NCI-H2107 (cell line): ENCODE data around the gene PTCD1.
"Not testable (repeated sequence)": the region's sequence is repeated elsewhere in the genome, so short reads cannot be mapped to it uniquely, and the experiment has no call there.

Experiments used
- DNase-seq: peaks from one replicate; lab custom pipeline; 2025; lab: John Stamatoyannopoulos, UW

PTCD1 gene

DNA sequence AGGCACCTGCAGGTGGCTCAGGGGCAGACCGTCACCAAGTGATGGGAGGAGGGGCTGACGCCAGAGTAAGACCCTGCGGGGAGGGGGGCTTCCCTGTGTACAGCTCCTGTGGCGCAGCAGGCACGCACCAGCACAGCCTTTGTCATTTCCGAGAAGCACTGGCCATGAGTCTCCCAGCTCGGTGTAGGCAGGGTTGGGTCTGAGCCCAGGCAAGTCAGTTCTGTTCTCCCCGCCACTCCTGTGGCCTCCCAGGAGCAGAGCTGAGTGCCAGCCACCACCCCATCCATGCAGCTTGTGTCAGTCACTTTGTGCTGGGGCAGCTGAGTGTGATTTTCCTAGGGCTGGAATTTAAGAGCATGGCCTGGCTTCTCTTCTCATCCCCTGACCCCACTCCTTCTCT is 13.3 kb upstream of the PTCD1 start:
- no peak for DNase-seq

DNA sequence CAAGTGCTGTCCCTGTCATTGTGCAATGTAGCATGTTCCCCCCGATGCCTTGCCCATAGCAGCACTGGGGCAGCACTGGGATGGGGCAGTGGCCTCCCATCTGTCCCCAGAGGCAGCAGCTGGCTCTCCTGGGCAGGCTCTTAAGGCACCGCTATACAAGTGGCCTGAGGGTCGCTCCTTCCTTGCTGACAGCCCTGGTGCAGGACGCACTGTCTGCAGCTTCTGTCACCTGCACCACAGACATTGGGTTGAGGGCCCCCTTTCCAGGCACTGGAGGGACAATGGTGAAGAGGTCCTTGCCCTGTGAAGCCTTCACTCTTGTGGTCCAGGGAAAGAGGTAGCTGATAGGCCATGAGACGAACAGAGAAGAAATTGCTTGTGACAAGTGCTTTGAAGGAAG is 10.7 kb upstream of the PTCD1 start:
- no peak for DNase-seq

DNA sequence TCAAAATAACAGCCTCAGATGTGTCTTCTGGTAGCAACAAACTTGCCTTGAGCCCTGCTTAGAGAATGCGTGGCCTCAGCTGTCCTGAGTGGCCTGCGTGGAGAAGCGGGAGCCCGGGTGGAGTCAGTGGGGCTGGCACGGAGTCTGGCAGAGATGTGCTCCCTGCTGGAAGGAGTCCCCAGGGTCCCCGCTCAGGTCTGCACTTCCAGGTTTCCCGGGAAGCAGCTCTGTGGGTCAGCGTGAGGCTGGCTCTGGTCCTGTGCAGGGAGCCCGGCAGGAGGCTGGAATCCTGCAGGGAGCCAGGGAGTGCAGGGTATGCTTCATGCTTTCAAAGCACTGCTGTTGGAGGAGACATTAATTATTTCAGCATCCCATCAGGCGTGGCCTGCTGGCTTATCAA is 10.3 kb upstream of the PTCD1 start:
- no peak for DNase-seq

DNA sequence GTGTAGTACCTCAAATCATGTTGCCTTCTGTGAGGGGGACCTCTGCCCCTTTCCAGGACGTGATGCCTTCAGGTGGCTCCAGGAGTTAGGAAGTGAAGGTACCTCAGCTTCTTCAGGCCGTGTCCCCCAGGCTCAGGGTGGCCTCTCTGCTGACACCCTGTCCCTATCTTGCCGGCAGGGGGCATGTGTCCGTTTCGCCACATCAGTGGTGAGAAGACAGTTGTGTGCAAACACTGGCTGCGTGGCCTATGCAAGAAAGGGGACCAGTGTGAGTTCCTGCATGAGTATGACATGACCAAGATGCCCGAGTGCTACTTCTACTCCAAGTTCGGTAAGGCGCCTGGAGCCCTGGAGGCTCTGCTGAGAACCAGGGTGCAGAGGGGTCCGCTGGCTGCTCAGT is 9.3 kb upstream of the PTCD1 start:
- no peak for DNase-seq

DNA sequence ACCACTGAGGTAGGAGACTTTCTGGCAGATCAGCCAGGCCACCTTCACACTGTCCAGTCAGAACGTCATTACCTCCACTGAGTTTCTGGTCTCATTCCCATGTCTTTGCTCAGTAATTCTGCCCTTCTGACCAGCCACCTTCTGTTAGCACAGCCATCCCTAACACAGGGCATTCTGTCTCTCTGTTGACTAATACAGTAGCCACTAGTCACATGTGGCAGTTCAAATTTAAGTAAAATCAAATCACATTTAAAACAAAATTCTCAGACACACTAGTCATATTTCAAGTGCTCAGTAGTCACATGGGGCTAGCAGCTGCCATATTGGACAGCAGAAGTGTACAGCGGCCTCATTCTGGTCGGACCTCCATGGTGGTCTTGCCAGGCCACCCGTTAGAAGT is 7.5 kb upstream of the PTCD1 start:
- DNase-seq = no peak

DNA sequence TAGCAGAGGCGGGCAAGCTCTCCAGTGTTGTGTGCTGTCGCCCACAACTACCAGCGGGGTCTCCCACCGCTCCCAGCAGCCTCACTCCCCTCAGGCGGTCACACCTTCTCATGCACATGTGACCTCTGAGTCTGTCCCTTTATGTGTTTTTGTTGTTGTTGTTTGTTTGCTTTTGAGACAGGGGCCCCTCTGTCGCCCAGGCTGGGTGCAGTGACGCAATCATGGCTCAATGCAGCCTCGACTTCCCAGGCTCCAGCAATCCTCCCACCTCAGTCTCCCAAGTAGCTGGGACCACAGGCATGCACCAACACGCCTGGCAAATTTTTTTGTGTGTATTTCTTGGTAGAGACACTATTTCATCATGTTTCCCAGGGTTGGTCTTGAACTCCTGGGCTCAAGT is 1.6 kb upstream of the PTCD1 start:
- DNase-seq = no peak

DNA sequence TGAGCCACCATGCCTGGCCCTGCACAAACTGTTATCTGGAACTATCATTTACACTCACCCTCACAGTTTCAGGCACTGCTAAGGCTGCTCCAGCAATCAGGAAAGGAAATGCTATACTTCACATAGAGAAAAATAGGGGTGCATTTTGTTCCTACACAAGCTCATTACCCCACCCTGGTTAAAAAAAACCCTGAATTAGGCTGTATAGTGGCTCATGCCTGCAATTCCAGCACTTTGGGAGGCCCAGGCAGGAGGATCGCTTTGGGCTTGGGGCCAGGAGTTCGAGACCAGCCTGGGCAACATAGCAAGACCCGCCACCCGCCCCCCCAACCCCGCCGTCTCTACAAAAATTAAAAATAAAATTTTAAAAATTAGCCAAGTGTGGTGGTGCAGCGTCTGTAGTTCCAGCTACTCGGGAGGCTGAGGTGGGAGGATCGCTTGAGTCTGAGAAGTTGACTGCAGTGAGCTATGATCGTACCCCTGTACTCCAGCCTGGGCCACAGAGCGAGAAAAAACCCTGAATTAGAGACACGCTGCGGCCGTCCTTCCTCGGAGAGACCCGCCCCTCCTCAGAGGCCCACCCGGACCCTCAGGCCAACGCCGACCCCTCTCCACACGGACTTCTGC is 539 bp downstream of the PTCD1 start:
- DNase-seq = no peak

DNA sequence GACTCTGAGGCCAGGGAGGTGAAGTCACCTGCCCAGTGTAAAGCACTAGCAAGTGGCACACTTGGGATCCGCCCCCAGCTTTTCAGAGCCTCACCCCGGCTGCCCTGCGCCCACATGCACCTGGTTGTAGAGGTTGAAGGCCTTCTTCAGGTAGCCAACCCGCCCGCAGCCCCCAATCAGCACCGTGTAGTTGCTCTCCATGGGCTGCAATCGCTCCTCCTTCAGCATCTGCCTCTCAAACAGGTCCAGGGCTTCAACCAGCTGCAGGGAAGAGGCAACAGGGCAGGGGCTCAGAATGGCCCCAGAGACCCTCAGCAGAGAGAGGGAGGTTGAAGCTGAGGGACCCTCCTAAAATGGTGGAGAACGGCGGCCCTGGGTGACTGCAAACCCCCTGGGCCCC is 5.4 kb downstream of the PTCD1 start:
- no peak for DNase-seq

DNA sequence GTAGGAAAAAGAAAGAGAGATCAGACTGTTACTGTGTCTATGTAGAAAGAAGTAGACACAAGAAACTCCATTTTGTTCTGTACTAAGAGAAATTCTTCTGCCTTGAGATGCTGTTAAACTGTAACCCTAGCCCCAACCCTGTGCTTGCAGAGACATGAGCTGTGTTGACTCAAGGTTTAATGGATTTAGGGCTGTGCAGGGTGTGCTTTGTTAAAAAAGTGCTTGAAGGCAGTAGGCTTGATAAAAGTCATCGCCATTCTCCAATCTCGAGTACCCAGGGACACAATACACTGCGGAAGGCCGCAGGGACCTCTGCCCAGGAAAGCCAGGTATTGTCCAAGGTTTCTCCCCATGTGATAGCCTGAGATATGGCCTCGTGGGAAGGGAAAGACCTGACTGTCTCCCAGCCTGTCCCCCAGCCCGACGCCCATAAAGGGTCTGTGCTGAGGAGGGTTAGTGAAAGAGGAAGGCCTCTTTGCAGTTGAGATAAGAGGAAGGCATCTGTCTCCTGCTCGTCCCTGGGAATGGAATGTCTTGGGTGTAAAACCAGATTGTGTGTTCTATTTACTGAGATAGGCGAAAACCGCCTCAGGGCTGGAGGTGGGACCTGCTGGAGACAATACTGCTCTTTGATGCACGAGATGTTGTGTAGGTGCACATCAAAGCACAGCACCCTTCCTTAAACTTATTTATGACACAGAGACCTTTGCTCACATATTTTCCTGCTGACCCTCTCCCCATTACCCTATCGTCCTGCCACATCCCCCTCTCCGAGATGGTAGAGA is 6.7 kb downstream of the PTCD1 start:
- DNase-seq = not testable (repeated sequence)

DNA sequence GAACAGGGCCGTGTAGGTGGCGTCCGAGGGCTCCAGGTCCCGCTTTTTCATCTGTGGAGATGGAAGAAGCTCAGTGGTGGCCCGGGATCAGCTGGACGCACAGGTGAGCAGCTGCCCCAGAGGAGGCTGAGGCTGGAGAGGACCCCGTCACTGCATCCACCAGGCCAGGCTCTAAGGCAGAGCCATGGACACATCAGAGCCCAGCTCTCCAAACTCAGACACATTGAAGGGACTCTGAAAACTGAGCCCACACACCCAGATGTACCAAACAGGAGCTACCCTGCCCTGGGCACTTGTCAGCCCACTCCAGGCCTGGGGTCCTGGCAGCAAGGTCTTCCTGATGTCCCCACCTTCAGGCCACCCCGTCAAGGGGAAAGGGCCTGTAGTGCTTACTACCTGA is 8.8 kb downstream of the PTCD1 start:
- no peak for DNase-seq

DNA sequence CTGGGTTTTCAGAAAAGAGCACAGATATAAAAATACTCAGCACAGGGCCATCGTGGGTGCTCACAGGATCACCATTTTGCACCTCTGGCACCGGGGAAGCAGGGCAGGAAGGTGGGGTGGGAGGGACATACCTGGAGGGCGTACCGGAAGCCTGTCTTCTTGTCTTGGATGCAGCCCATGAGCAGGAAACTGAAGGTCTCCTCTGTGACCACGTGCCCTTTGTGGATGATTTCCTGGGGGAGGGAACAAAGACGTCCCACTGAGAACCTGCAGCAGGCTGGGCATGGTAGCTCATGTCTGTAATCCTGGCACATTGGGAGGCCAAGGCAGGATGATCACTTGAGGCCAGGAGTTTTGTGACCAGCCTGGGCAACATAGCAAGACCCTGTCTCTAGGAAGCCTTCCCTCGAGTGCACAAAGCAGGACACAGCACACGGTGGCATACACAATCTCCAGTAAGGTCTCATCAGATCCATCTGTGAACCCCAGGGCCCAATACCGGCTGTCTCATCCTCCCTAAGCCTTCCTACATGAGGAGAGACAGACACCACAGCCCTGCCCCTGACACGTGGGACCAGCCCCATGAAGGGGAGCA is 9.5 kb downstream of the PTCD1 start:
- DNase-seq = no peak

DNA sequence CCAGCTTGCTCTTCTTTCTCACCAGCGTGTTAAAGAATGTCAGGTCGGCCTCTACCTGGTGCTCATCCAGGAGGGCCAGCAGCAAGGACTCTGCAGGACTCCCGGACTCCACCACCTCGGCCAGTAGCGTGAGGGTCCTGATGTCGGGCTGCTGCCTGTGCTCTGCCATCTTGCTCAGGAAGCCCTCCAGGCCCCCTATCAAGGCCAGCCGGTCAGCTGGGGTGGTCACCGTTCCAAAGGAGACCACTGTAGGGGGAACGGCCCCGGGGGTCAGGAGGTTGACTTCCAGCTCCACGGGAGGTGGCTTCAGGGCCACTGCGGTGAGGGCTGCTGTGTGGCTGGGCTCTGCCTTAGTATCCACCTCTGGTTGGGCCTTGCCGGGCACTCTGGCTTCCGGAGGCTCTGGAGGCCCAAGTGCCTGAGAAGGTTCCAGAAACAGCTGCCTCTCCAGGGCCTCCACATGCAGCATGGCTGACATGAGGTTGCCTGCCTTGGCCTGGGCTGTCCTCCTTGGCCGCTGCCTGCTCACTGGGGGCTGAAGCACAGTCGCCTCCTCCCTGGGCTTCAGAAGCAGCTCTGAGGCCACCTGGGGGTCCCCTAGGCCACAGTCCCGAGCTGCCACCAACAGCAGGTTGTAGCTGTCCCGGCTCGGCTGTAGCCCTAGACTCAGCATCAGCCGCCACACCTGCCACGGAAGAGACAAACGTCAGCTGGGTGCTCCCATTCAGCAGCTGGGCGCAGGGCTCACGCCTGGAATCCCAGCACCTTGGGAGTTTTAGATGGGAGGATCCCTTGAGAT is 13.5 kb downstream of the PTCD1 start:
- no peak for DNase-seq

DNA sequence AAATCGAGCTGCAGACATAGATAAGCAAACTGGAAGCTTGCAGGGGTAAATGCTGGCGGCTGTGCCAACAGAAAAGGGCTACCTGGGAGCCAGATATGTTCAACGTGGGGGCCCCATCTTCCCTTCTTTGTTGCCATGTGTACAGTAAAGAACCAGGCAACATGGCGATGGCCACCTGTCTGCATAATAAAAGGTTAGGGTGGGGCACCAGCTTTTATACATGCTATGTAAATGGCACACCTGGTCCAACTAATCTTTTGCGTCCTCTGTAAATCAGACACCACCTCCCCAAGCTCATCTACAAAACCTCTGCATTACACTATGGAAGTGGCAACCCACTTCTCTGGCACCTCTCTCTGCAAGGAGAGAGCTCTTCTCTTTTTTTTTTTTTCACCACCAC is 16.0 kb downstream of the PTCD1 start:
- DNase-seq = no peak

DNA sequence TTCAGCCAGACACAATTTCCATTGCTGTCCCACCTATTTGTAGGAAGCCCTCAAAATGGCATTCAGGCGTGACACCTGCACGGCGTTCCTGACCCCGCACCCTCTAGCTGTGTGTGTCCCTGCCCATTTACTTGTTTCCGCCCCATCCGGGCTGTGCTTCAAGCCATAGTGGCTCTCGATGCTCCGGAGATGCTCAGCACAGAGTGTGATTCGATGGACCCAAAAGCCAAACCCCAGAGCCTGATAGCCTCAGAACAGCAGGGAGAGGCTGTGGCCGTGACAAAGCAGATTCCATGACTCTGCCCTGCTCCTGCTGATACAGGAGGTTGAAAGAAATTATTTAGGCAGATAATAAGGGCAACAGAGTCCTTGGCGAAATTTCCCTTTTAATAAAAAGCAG is 16.4 kb downstream of the PTCD1 start:
- no peak for DNase-seq

DNA sequence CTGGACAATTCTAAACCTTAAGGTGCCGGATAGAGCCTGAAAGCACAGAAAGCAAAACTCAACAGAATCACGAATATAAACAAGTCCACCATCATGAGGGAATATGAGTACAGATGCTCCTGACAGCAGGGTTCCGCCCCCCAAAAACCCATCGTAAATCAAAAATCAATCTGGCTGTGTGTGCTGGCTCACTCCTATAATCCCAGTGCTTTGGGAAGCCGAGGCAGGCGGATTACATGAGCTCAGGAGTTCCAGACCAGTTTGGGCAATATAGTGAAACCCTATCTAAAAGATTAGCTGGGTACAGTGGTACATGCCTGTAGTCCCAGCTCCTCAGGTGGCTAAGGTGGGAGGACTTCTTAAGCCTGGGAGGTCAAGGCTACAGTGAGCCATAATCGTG is 17.6 kb downstream of the PTCD1 start:
- DNase-seq = no peak

DNA sequence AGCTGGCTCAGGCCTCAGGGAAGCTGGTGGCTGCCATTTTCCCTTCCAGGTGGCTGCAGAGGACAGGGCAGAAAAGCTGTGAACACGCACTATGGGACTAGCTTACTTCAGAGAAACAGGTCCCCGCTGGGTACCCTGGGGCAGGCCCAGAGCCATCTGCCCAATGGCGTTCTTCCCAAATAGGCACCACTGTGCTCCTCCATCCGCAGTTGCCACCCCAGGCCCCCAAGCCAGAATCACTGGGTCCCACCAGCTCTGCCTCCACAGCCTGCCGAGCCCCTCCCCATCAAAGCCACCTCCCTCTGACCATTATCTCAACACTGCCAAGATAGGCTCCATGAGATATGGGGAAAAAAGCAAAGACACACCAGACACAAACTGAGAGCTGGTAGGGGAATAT is 18.4 kb downstream of the PTCD1 start:
- no peak for DNase-seq

DNA sequence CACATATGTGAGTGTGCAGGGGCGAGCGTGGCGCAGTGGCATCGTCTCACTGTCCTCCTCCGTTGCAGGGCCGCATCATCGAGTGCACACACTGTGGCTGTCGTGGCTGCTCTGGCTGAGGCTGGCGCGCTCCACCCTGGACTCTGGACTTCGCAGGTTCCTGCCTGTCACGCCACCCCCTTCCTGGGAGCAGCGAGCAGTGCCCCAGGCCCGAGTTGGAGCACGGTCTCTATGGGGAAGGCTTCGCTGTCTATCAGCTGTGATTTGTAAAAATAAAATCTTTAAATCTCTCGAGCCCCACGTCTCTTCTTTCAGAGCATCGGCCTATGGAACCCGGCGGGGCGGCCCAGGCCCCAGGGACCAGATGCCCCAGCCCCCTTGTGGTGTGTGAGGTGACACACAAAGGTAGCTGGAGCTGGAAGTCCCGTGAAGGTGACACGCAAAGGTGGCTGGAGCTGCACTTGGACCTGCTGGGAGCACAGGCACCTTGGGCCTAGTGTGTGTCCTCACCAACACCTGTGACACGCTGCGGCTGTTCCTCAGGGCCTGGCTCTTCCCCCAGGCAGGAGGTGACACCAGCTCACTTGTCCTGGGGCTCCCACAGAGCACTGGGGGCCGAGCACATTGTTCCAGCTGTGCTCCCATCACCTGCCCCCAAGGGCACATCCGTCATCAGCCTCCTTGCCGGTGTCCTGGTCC is 19.1 kb downstream of the PTCD1 start:
- DNase-seq = no peak

DNA sequence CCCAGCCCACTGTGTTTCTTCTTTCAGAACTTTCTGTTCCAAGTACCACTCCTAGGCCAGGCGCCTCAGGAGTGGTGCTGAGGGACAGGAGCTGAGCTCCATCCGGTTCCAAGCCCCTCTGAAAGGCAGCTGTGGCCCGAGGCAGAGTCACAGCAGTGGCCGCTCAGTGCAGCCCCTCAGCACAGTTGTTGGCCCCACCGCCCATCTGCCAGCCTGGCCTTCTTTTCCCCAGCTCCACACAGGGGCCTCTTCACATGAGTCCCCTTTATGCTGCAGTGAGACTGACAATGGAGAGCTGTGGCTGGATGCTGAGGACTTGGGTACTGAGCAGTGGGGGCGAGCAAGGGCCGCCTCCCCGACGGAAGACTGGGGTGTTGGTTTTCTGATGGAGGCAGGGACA is 20.3 kb downstream of the PTCD1 start:
- no peak for DNase-seq

DNA sequence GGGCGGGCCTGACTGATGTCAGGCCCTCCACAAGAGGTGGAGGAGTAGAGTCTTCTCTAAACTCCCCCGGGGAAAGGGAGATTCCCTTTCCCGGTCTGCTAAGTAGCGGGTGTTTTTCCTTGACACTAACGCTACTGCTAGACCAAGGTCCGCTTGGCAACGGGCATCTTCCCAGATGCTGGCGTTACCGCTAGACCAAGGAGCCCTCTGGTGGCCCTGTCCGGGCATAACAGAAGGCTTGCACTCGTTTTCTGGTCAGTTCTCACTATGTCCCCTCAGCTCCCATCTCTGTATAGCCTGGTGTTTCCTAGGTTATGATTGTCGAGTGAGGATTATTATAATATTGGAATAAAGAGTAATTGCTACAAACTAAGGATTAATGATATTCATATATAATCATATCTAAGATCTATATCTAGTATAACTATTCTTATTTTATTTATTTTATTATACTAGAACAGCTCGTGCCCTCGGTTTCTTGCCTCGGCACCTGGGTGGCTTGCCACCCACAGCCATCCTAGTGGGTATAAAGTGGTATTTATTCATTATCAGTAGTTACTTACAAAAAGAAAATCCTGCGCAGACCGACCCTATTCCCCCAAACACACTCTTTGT is 23.0 kb downstream of the PTCD1 start:
- DNase-seq = not testable (repeated sequence)

DNA sequence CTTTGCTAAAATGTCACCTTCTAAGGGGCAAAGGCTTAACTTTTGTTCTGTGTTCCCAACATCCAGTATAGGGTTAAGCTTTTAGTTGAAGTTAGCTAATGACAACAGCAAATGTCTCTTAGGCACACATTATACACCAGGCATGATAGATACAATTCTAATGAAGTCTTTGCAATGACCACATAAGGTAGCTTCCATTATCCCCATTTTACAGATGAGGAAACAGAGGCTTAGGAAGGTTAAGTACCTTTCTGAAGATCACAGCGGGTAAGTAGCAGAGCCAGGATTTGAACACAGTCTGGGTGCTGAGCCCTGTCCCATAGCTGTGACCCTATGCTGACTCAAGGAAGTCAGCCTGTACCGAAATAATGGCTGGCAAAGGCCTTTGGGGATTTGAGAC is 28.0 kb downstream of the PTCD1 start:
- no peak for DNase-seq

DNA sequence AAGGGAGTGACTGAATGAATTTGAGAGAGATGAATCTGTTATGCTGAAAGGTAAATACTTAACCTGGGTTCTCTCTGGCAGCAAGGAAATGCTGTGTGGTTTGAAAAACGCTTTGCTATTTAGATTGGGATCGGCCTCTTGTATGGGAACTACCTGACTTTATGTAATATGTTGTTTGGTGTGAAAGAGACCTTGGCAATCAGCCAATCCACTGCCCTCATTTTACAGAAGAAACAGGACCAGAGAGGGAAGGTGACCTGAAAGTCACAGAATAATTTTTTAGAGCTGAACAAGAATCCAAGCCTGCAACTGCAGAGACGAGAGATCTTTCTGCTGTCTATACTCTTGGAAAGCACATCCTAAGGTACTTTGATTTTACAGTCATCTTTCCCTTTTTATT is 28.8 kb downstream of the PTCD1 start:
- DNase-seq = no peak

DNA sequence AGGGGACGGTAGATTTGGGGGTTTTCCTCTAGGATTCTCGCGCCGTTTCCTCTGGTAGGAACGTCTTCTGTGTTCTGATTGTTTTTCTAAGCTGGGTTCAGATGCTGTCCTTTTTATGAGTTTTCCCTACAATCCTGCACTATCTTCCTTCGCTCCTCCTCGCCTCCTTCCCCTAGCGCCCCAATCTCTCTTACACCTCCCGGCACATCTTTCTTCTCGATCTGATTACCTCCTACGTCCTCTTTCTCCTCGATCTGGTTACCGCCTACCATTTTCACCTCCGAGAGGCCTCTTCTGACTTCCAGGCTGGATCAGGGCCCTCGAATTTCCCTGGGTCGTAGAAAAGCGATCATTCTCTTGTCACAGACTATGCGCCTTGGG is 29.4 kb downstream of the PTCD1 start:
- DNase-seq = no peak
